Measurements from ENCODE around the gene ANKS1B.

Gene ANKS1B

GRCh38 chr12:99099786-99100185 lies 885.0 kb downstream of the ANKS1B start:
- H3K27ac Mint-ChIP-seq, result no peak overlapping the region
- H3K4me3 Mint-ChIP-seq, result no peak overlapping the region
- H3K9me3 Mint-ChIP-seq, result no peaks in the 10 kb centered on the region
- H3K36me3 Mint-ChIP-seq (ENCODE audit: low read depth), result no peaks in the 10 kb centered on the region
- no peak for TF ChIP-seq CTCF (IDR thresholded peaks at IDR 0.05; ENCODE audit: unreplicated experiment in 3 of 3)
- no peaks in the 10 kb centered on the region for H3K27me3 Mint-ChIP-seq (ENCODE audit: low read depth)
- H3K4me1 Mint-ChIP-seq, result no peaks in the 10 kb centered on the region

- H3K4me1 Mint-ChIP-seq, result peaks cover 5% of the 10 kb centered on the region
- no peaks in the 10 kb centered on the region for H3K36me3 Mint-ChIP-seq (ENCODE audit: low read depth)
- no peak for TF ChIP-seq CTCF (IDR thresholded peaks at IDR 0.05; ENCODE audit: unreplicated experiment in 3 of 3)
- H3K27ac Mint-ChIP-seq, result no peak overlapping the region
- no peaks in the 10 kb centered on the region for H3K9me3 Mint-ChIP-seq
- H3K4me3 Mint-ChIP-seq, result no peak overlapping the region
- H3K27me3 Mint-ChIP-seq (ENCODE audit: low read depth), result no peaks in the 10 kb centered on the region
Measured at GRCh38 chr12:99097171-99097570, 887.6 kb downstream of the ANKS1B start.

- TF ChIP-seq CTCF (IDR thresholded peaks at IDR 0.05; ENCODE audit: unreplicated experiment in 3 of 3), result no peak
- H3K4me3 Mint-ChIP-seq, result no peak overlapping the region
- H3K27ac Mint-ChIP-seq, result no peak overlapping the region
- H3K9me3 Mint-ChIP-seq, result no peaks in the 10 kb centered on the region
- H3K27me3 Mint-ChIP-seq (ENCODE audit: low read depth), result no peaks in the 10 kb centered on the region
- no peaks in the 10 kb centered on the region for H3K36me3 Mint-ChIP-seq (ENCODE audit: low read depth)
- peaks cover 10% of the 10 kb centered on the region for H3K4me1 Mint-ChIP-seq
Measured at GRCh38 chr12:99093166-99093565, 891.6 kb downstream of the ANKS1B start.

- Mint-ChIP-seq H3K27me3 (ENCODE audit: low read depth) (no peaks in the 10 kb centered on the region), H3K9me3 (no peaks in the 10 kb centered on the region), H3K27ac (no peak overlapping the region), H3K4me3 (no peak overlapping the region), H3K4me1 (peaks cover 17% of the 10 kb centered on the region), H3K36me3 (ENCODE audit: low read depth) (no peaks in the 10 kb centered on the region)
- no peak for TF ChIP-seq CTCF (IDR thresholded peaks at IDR 0.05; ENCODE audit: unreplicated experiment in 3 of 3)
Measured at GRCh38 chr12:99092100-99092851, 892.5 kb downstream of the ANKS1B start.

DNA sequence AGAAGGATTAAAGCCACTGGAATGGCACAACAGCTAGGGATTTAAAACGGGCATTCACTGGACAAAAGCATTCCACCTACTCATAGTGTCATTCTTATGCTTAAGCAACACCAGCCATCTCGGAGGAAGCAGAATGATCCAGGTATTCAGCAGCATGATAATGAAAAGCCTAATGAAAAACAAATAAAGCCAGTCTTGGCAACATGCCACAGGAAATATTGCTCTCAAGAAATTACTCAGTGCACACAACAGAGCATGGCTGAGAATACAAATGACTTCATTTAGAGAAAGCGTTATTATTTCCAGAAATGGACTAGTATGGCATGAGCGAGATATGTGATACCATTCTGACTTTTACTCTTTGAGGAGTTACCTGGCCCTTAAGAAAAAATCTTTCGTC lies 897.5 kb downstream of the ANKS1B start:
- Mint-ChIP-seq H3K4me1 (peaks cover 20% of the 10 kb centered on the region), H3K27ac (peak overlapping the region; percentile 13 to 35 (median 22)), H3K9me3 (no peaks in the 10 kb centered on the region), H3K4me3 (no peak overlapping the region), H3K27me3 (ENCODE audit: low read depth) (no peaks in the 10 kb centered on the region), H3K36me3 (ENCODE audit: low read depth) (no peaks in the 10 kb centered on the region)
- TF ChIP-seq CTCF (IDR thresholded peaks at IDR 0.05; ENCODE audit: unreplicated experiment in 3 of 3), result no peak

DNA sequence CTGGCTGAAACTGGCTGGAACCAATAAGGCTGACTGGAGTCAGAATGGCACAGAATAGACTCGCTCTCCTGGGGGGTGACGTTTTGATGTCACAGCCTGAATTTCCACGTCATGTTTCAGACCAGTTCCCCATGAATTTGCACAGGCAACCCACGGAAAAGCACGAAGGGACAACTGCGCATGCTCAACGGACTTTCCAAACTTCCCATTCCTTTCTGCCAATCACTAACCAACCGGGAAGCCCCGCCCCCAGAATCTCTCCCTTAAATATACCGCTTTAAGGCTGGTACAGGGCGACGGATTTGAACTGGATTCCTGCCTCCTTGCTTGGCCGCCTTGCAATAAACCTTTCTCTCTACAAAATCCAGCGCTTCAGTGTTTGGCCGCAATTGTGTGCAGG lies 904.9 kb downstream of the ANKS1B start:
- Mint-ChIP-seq H3K36me3 (ENCODE audit: low read depth) (no peaks in the 10 kb centered on the region), H3K27me3 (ENCODE audit: low read depth) (no peaks in the 10 kb centered on the region), H3K27ac (no peak overlapping the region), H3K4me1 (no peaks in the 10 kb centered on the region), H3K9me3 (no peaks in the 10 kb centered on the region), H3K4me3 (no peak overlapping the region)
- TF ChIP-seq CTCF (IDR thresholded peaks at IDR 0.05; ENCODE audit: unreplicated experiment in 3 of 3), result no peak
